Measurements from ENCODE around the gene LMAN1L.

DNA sequence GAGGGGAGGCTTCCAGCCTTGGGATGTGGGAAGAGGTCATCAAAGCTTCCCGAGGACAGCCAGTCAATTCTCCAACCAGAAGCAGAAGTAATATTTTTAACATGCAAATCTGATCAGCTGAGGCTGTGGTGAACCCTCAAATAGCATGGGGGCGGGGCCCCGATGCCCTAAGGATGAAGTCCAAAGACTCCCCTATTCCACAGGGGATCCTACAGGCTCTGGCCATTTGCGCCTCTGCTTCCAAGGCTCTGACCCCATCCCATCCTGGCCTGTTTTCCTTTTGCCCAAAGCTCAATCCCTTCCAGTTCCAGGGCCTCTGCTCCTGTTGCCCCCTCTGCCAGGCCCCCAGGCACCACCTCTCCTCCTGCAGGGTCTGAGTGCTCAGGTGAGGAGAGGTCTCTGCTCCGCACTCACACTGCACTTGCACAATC, 37.5 kb upstream of the LMAN1L start:
- TF ChIP-seq, protein P1, sequence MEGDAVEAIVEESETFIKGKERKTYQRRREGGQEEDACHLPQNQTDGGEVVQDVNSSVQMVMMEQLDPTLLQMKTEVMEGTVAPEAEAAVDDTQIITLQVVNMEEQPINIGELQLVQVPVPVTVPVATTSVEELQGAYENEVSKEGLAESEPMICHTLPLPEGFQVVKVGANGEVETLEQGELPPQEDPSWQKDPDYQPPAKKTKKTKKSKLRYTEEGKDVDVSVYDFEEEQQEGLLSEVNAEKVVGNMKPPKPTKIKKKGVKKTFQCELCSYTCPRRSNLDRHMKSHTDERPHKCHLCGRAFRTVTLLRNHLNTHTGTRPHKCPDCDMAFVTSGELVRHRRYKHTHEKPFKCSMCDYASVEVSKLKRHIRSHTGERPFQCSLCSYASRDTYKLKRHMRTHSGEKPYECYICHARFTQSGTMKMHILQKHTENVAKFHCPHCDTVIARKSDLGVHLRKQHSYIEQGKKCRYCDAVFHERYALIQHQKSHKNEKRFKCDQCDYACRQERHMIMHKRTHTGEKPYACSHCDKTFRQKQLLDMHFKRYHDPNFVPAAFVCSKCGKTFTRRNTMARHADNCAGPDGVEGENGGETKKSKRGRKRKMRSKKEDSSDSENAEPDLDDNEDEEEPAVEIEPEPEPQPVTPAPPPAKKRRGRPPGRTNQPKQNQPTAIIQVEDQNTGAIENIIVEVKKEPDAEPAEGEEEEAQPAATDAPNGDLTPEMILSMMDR (IDR thresholded peaks at IDR 0.05), result no peak
- no peak for TF ChIP-seq POLR2A (IDR thresholded peaks at IDR 0.05)
